Astrocyte (in vitro differentiated cells and primary cell): ENCODE measurements around the gene ITPRID2.

ENCODE experiments used
- EZH2 ChIP-seq: IDR thresholded peaks from 2 replicates; pipeline ENCODE4 v1.6.1; 2012; ENCODE audit warnings: mild to moderate bottlenecking, low read length, inconsistent platforms; ENCODE audit not compliant: insufficient read depth
- TF ChIP-seq, protein P1 (sequence below): IDR thresholded peaks from 2 replicates; pipeline ENCODE4 v1.5.1; 2011; ENCODE audit warnings: low read depth, mild to moderate bottlenecking, inconsistent platforms, low read length, moderate library complexity; ENCODE audit not compliant: insufficient read depth

DNA sequence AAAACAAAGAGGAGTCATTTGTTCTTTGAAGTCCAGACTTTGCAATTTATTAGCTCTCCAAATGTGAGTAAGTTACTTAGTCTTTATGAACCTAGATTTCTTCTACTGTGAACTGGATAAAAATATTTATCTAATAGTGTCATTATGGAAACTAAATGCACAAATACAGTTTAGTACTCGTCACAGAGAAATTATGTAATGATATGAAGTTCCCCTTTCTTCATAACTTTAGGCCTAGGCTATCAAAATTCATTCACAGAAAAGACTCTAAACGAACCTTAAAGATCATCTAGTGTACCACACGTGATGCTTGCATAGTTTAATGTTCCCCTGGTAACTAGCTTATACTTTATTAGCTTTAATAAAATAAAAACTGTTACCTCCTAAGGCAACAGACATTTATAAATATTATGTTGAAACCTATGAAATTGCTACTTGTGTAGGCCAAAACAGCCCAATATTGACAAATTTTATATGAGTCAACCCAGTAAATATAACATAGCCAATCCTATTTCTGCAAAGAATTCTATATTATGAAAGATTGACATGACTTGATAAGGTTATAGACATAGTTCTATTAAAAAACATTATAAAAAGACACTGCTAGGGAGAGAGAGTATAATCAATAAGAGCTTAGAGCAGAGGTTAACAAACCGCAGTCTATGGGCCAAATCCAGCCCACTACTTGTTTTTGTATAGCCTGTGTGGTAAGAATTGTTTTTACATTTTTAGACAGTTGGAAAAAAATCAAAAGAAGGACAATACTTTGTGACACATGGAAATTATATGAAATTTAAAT is 44.9 kb upstream of the ITPRID2 start:
- TF ChIP-seq, protein P1, sequence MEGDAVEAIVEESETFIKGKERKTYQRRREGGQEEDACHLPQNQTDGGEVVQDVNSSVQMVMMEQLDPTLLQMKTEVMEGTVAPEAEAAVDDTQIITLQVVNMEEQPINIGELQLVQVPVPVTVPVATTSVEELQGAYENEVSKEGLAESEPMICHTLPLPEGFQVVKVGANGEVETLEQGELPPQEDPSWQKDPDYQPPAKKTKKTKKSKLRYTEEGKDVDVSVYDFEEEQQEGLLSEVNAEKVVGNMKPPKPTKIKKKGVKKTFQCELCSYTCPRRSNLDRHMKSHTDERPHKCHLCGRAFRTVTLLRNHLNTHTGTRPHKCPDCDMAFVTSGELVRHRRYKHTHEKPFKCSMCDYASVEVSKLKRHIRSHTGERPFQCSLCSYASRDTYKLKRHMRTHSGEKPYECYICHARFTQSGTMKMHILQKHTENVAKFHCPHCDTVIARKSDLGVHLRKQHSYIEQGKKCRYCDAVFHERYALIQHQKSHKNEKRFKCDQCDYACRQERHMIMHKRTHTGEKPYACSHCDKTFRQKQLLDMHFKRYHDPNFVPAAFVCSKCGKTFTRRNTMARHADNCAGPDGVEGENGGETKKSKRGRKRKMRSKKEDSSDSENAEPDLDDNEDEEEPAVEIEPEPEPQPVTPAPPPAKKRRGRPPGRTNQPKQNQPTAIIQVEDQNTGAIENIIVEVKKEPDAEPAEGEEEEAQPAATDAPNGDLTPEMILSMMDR = no peak
- no peak for TF ChIP-seq EZH2
